HFFc6 (cell line): ENCODE data around the gene IL5RA. TPM values are rescaled to one million over a fixed set of nuclear protein-coding genes. Genes with fewer than 3 reads are reported as not detected.

Experiments used
- DNase-seq: peaks from one replicate; pipeline ENCODE4 v3.0.0-alpha.2; 2018
- H3K27ac Mint-ChIP-seq: 2 replicates; pipeline ENCODE4 v1.8.0; 2020; ENCODE audit warnings: mild to moderate bottlenecking, mixed read lengths
- H3K27me3 Mint-ChIP-seq: 2 replicates; pipeline ENCODE4 v1.8.0; 2021; ENCODE audit warnings: mild to moderate bottlenecking, moderate library complexity, mixed read lengths; ENCODE audit not compliant: insufficient read depth
- H3K36me3 Mint-ChIP-seq: 2 replicates; pipeline ENCODE4 v1.8.0; 2021; ENCODE audit warnings: low read depth, mixed read lengths
- H3K4me1 Mint-ChIP-seq: 2 replicates; pipeline ENCODE4 v1.8.0; 2020; ENCODE audit warnings: low read depth, mixed read lengths
- H3K4me3 Mint-ChIP-seq: 2 replicates; pipeline ENCODE4 v1.8.0; 2020; ENCODE audit warnings: mild to moderate bottlenecking, moderate library complexity, mixed read lengths
- H3K9me3 Mint-ChIP-seq: 2 replicates; pipeline ENCODE4 v1.8.0; 2020; ENCODE audit warnings: mild to moderate bottlenecking, mixed read lengths
- total RNA-seq, 6 experiments: library from RNA; stranded (reverse); fragmentation: NEBNext Ultra II Directional; extraction: Animal tissue kit (Norgen Biotek cat#: 25700); gene quantifications; 2 replicates in 1 of 6; 3 replicates in 5 of 6; pipeline ENCODE4 v1.2.3, GENCODE V29; 2021
- TF ChIP-seq, protein P1 (sequence below): fragments of 200-600 bp; sonication (generic); IDR thresholded peaks from 2 replicates; pipeline ENCODE4 v1.5.0; 2021; ENCODE audit warnings: antibody characterized with exemption, mild to moderate bottlenecking

Gene IL5RA
- total RNA-seq, 6 experiments from 2014 or later = not detected

DNA sequence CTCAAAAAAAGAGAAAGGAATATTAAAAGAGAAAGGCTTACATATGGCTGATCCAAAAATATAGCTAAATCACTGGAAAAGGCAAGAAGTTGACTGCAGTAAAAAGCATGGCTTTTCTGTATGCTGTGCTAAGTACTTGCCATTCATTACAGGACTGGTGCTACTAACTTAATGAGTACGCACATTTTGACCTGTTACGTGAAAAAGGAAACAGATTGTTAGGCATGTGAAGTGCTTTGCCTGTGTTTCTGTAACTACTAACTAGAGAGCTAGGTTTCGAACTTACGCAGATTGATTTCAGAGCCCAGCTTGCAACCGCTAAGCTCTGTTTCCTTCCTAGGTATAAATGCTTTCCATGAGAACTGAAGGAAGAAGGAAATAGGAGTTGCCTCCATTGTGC, 19.4 kb upstream of the IL5RA start:
- H3K9me3 Mint-ChIP-seq = no peaks in the 10 kb centered on the region
- TF ChIP-seq, protein P1, sequence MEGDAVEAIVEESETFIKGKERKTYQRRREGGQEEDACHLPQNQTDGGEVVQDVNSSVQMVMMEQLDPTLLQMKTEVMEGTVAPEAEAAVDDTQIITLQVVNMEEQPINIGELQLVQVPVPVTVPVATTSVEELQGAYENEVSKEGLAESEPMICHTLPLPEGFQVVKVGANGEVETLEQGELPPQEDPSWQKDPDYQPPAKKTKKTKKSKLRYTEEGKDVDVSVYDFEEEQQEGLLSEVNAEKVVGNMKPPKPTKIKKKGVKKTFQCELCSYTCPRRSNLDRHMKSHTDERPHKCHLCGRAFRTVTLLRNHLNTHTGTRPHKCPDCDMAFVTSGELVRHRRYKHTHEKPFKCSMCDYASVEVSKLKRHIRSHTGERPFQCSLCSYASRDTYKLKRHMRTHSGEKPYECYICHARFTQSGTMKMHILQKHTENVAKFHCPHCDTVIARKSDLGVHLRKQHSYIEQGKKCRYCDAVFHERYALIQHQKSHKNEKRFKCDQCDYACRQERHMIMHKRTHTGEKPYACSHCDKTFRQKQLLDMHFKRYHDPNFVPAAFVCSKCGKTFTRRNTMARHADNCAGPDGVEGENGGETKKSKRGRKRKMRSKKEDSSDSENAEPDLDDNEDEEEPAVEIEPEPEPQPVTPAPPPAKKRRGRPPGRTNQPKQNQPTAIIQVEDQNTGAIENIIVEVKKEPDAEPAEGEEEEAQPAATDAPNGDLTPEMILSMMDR = no peak
- H3K4me1 Mint-ChIP-seq = peaks cover 33% of the 10 kb centered on the region
- no peak overlapping the region for H3K27ac Mint-ChIP-seq
- peaks cover 6% of the 10 kb centered on the region; the same call in 1 of the 2 replicates for H3K27me3 Mint-ChIP-seq
- no peak overlapping the region for H3K4me3 Mint-ChIP-seq
- DNase-seq = no peak
- peaks cover 13% of the 10 kb centered on the region for H3K36me3 Mint-ChIP-seq

DNA sequence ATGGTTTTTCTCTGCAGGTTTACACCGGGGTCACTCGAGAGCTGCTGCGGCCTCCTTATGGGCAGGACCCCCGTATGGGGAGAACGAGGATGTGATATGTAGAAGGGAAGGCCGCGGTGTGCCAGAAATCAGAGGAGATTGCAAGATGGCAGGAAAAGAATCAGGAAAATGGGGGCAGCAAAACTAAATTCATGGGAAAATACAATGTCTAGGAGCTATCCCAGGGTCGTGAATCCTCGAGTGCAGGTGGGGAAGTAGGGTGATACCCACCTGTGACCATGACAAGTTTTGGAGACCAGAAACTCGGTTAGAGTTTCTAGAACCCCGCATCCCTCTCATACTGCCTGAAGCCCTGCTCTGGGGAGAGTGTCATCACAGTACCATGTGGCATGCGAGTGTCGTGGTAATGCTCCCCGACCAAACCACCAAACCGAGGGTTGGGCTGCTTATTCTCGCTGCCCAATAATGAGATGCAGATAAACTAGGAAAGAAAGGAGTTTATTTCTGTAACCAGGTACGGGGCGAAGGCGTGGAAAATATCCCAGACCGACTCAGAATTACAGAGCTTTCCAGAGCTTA, 17.3 kb upstream of the IL5RA start:
- peaks cover 13% of the 10 kb centered on the region for H3K36me3 Mint-ChIP-seq
- H3K4me1 Mint-ChIP-seq = peaks cover 28% of the 10 kb centered on the region
- TF ChIP-seq, protein P1 = no peak
- H3K4me3 Mint-ChIP-seq = peak overlapping the region; percentile 99
- H3K9me3 Mint-ChIP-seq = no peaks in the 10 kb centered on the region
- DNase-seq = no peak
- peaks cover 6% of the 10 kb centered on the region; the same call in 1 of the 2 replicates for H3K27me3 Mint-ChIP-seq
- H3K27ac Mint-ChIP-seq = peak overlapping the region; percentile 98

DNA sequence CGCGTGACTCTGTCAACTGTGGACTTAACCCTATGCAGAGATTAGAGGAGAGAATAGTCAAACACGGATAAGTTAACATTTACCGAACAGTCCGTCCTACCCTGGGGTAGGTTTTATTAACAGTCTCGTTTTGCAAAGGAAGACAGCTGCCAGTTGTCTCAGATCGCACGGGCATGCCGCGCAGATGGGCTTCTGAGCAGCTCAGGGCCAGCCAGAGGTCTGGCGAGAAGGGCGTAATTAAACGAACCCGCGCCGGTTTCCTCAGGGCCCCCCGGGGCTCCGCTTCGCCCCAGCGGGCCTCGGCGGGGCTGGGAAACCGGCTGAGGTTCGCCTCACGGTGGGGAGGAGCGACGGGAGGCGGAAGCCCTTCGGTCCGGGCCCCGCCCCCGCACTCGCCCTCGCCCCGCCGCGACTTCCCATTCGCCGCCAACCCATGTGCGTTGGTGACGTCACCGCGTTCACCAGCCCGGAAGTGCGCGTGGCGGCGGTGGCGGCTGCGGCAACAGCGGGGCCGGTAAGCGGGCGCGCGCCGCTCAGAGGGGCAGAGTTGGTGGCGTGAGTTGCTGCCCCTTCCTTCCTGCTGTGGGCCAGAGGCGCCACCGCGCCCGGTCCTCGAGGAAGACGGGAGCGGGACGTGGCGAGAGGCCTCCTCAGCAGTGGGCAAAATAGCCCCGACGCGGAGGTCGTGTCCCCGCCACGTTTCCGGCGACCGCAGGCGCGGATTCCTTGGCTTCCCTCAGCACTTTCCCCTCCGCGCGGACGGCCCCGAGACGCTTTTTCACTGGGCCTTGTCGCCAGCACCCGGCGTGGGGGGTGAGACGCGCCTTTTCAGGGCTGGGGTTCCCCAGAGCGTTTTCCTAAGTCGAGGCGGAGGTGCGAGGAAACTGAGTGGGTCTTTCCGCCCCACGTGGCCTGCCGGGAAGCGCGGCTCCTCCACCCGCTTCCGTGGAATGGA, 16.6 kb upstream of the IL5RA start, which contains the start of gene TRNT1:
Gene TRNT1 (plus strand): TSS at position 464 of the 955 bp plus-strand sequence. CDS start 2,101 bp downstream, outside the sequence.
- H3K4me1 Mint-ChIP-seq = peaks cover 28% of the 10 kb centered on the region
- no peaks in the 10 kb centered on the region for H3K9me3 Mint-ChIP-seq
- DNase-seq = peak; percentile 87
- H3K27ac Mint-ChIP-seq = peak within 1 kb of the TSS; percentile 98
- peak within 1 kb of the TSS; percentile 99 for H3K4me3 Mint-ChIP-seq
- H3K36me3 Mint-ChIP-seq = peaks cover 13% of the 10 kb centered on the region
- H3K27me3 Mint-ChIP-seq = peaks cover 6% of the 10 kb centered on the region; the same call in 1 of the 2 replicates
- TF ChIP-seq, protein P1 = no peak

DNA sequence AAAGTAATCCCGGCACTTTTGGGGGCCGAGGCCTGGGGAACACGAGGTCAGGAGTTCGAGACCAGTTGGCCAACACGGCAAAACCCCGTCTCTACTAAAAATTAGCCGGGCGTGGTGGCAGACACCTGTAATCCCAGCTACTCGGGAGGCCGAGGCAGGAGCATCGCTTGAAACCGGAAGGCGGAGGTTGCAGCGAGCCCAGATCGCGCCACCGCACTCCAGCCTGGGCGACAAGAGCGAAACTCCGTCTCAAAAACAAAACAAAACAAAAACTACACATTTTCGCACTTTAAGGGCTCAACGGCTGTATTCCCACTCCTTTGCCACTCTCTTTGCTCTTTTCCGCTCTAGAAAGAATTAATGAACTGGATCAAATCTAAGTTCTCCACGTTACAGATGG, 15.8 kb upstream of the IL5RA start:
- TF ChIP-seq, protein P1 = no peak
- H3K27me3 Mint-ChIP-seq = peaks cover 11% of the 10 kb centered on the region
- peaks cover 13% of the 10 kb centered on the region for H3K36me3 Mint-ChIP-seq
- peak overlapping the region; percentile 99 for H3K4me3 Mint-ChIP-seq
- peaks cover 28% of the 10 kb centered on the region for H3K4me1 Mint-ChIP-seq
- no peaks in the 10 kb centered on the region for H3K9me3 Mint-ChIP-seq
- no peak for DNase-seq
- H3K27ac Mint-ChIP-seq = peak overlapping the region; percentile 98

DNA sequence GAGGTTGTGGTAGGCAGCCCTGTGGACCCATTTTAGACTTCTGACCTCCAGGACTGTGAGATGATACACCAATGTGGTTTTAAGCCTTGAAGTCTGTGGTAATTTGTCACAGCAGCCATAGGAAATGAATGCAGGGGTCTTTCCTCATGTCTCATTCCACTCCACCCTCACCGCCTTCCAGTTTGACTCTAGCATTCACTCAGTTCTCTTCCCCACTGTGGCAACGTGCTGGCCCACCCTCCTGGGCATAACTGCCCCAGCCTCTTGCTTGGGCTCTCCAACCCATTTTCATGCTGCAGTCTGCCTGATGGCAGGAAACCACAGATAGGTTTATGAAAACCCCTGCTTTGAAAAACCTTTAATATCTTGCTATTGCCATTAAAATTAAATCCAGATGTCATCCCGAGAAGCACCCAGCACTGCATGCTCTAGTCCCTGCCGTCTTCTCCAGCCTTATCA, 9.2 kb upstream of the IL5RA start:
- H3K9me3 Mint-ChIP-seq = no peaks in the 10 kb centered on the region
- no peak overlapping the region for H3K4me3 Mint-ChIP-seq
- peaks cover 12% of the 10 kb centered on the region for H3K27me3 Mint-ChIP-seq
- DNase-seq = no peak
- H3K27ac Mint-ChIP-seq = no peak overlapping the region
- TF ChIP-seq, protein P1 = no peak
- H3K4me1 Mint-ChIP-seq = no peaks in the 10 kb centered on the region
- no peaks in the 10 kb centered on the region for H3K36me3 Mint-ChIP-seq
